ENCODE measurements around the gene CCDC182.

The CCDC182 gene

DNA sequence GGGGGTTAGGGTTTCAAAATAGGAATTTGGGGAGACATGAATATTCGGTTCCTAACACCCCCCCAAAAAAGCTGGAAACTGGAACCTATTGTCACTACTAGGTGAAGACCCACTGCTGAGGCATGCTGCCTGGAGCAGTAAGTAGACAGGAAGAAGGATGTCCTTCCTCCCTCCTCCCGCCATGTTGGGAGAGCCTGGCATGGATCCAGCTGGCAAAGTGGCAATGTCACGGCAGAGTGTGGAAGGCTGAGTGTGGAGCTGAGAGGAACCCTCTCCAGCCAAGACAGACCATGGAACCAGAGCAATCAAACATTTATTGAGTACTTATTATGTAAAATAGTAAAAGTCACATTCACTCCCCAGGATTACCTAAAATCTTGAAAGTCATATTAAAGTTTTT, 49.0 kb downstream of the CCDC182 start:
- DNase-seq, result no peak
